DMS153 treated with DMSO at 0.1 percent for 48 hours (cell line): ENCODE measurements around the gene COA4.

Experiments used
- DNase-seq: peaks from one replicate; lab custom pipeline; 2025; ENCODE audit not compliant: unreplicated experiment; lab: John Stamatoyannopoulos, UW

Gene COA4

GRCh38 chr11:73866586-73866996 is 10.1 kb downstream of the COA4 start:
- DNase-seq, result no peak

DNA sequence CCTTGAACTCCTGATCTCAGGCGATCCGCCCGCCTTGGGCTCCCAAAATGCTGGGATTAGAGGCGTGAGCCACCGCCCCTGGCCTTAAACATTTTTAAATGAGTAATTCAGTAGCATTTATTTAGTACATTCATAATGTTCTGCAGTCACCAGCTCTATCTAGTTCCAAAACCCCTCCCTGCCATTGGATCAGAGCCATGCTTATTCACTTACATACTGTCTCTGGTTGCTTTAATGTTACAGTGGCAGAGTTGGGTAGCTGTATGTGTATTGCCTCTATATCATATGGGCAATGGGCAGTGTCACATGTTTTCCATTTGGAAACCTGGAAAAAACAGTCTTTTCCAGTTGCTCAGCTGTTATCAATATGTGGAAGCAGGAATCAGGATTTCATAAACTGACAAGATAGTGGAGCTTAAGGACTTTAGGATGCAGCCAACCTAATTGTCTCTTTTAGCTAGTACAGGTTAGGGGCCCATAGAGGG is 10.5 kb downstream of the COA4 start:
- DNase-seq, result no peak

GRCh38 chr11:73862986-73863385 is 13.7 kb downstream of the COA4 start:
- DNase-seq, result no peak

- no peak for DNase-seq
Measured at GRCh38 chr11:73860202-73860601, 16.4 kb downstream of the COA4 start.

GRCh38 chr11:73859671-73860070 is 17.0 kb downstream of the COA4 start:
- no peak for DNase-seq

DNA sequence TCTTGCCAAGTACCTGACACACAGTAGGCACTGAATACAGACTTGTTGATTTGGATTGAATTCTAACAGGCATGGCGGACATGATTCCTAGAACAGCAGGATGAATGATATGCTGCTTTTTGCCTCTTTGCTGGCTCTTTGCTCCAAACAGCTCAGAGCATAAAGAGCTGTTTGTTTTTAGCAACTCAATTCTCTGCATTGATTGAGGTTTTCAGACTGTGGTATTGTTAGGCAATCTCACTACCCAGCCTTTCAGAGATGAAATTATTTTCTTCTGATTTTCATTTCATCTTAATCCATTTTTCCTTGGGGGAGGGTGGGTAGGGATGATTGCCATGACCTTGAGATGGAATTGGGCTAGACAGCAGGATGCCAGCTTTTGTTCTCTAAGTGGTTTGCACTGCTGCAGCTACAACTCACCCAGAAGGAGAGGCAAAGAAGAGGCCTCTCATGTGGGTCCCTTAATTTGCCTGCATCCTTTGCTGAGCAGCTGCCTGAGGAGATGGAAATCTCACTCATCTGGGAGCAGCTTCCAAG is 20.5 kb downstream of the COA4 start:
- no peak for DNase-seq

- no peak for DNase-seq
Measured at GRCh38 chr11:73854680-73855079, 22.0 kb downstream of the COA4 start.

GRCh38 chr11:73852049-73852448 is 24.6 kb downstream of the COA4 start:
- no peak for DNase-seq

DNA sequence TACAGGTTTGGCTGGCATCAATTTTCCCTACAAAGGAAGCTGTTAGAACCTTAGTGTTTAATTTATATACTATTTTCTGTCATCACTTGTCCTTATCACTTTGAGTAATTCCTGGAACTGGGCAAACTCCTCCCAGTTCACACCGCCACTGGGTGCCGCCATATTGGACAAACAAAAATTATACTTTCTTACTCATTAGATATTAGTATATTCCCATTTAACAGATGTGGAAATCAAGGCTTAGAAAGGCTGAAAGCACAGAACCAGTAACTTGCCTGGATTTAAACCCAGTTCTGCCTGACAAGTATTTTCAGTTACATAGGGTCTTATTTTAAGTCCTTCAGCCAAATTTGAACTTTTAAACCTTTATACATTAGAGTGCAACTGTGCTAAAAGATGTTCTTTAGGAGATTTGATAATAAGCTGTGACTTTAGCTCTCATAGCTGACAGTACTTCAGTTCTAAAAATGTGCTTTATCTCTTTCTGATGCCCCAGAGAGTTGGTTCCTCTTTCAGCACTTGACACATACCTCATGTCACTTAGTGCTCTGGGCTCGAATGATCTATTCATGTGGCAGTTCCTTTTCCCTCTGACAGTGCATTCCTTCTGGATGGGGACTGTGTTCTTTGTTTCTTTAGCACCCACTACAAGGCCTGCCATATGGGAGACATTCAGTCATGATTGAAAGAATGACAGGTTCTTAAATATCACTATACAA is 25.4 kb downstream of the COA4 start:
- no peak for DNase-seq

DNA sequence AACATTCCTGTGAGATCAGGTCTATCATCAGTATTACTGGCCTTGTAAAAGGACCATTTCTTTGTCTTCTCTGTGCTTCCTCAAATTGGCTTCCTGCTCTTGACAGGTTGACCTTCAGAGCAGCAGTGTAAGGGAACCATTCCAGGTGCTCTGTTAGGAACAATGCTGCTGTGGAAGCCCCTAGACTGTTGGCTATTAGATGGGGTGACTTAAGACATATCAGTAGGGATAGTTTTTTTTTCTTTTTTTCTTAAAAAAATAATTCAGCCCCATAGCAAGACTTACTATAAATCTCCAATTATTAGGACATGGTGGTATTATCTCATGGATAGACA is 37.6 kb downstream of the COA4 start:
- DNase-seq, result no peak

DNA sequence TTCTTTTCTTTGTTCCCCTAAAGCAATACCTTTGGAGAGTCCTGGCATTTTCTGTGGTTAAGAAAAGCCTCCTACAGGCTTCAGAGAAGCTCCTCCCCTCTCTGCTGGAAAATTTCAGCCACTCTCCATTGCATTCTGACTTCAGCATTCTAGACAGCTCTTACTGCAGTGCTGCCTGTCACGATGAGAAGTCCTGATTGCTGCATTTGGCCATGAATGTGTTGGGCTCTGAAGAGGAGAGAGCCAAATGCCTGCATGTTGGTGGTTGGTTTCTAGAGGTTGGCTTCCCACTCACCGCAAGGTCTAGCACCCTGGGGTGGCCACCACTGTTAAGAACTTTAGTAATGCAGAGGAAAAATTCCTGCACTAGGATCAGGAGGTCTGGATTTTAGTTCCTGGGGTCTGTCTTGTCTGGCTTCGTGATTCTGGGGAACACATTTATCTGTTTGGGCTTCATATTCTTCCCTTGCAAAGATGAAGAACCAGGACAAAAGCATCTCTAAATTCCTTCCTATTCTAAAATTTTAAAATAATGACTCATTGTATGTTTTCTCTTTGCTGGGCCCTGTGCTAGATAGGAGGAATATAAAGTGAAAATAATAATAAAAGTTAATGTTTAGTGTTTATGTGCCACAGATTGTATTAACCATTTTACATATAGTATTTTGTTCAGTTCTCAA is 38.1 kb downstream of the COA4 start:
- DNase-seq, result no peak

DNA sequence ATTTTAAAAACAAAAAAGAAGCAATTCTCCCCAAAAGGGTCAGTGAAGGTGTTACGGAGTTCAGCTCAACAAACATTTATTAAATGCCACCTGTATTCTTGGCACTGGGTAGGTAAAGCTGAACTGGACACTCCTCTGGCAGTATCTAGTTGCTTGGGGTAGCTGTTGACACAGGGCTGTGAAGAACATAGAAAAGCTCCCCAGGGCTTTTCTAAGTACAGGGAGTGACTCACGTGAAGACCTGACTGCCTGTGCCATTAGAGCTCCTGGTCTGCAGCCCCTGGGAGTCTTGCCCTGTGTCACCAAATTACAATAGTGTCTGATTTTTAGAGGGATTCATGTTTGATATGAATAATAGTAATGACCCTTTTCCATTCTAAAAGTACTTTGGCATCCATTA is 43.6 kb downstream of the COA4 start:
- DNase-seq, result no peak

GRCh38 chr11:73830261-73830660 is 46.4 kb downstream of the COA4 start:
- DNase-seq, result no peak
